ENCODE data around the gene CCL8.

GRCh38 chr17:34351096-34351495 lies 31.9 kb downstream of the CCL8 start:
- TF ChIP-seq CTCF (IDR thresholded peaks at IDR 0.05; ENCODE audit: low read depth, low read length, poor library complexity, severe bottlenecking) (no peak), EZH2phosphoT487 (IDR thresholded peaks at IDR 0.05; ENCODE audit: borderline replicate concordance, low read length) (no peak)
